GM12864 (cell line): ENCODE results near the gene LIPA.

ENCODE experiments used
- DNase-seq: peaks from one replicate; pipeline ENCODE4 v3.0.0-alpha.2; 2011; ENCODE audit warnings: low read depth
- H3K4me3 ChIP-seq: 2 replicates; pipeline ENCODE4 v1.5.1; 2011; ENCODE audit warnings: mild to moderate bottlenecking, low read depth, low read length, control low read depth
- TF ChIP-seq, protein P1 (sequence below): IDR thresholded peaks from 2 replicates; pipeline ENCODE4 v1.5.1; 2011; ENCODE audit warnings: low read depth, mild to moderate bottlenecking, moderate library complexity, low read length, control low read depth, inconsistent platforms; ENCODE audit errors: missing control alignments

The LIPA gene

GRCh38 chr10:89167915-89168314 lies 83.7 kb downstream of the LIPA start:
- DNase-seq, result no peak
- TF ChIP-seq, protein P1, sequence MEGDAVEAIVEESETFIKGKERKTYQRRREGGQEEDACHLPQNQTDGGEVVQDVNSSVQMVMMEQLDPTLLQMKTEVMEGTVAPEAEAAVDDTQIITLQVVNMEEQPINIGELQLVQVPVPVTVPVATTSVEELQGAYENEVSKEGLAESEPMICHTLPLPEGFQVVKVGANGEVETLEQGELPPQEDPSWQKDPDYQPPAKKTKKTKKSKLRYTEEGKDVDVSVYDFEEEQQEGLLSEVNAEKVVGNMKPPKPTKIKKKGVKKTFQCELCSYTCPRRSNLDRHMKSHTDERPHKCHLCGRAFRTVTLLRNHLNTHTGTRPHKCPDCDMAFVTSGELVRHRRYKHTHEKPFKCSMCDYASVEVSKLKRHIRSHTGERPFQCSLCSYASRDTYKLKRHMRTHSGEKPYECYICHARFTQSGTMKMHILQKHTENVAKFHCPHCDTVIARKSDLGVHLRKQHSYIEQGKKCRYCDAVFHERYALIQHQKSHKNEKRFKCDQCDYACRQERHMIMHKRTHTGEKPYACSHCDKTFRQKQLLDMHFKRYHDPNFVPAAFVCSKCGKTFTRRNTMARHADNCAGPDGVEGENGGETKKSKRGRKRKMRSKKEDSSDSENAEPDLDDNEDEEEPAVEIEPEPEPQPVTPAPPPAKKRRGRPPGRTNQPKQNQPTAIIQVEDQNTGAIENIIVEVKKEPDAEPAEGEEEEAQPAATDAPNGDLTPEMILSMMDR, result no peak
- H3K4me3 ChIP-seq, result no peak overlapping the region

GRCh38 chr10:89165923-89166322 lies 85.7 kb downstream of the LIPA start:
- DNase-seq, result no peak
- TF ChIP-seq, protein P1, result no peak
- H3K4me3 ChIP-seq, result no peak overlapping the region

- no peak for DNase-seq
- TF ChIP-seq, protein P1, result no peak
- H3K4me3 ChIP-seq, result no peak overlapping the region
Observed at GRCh38 chr10:89164920-89165319, 86.7 kb downstream of the LIPA start.

DNA sequence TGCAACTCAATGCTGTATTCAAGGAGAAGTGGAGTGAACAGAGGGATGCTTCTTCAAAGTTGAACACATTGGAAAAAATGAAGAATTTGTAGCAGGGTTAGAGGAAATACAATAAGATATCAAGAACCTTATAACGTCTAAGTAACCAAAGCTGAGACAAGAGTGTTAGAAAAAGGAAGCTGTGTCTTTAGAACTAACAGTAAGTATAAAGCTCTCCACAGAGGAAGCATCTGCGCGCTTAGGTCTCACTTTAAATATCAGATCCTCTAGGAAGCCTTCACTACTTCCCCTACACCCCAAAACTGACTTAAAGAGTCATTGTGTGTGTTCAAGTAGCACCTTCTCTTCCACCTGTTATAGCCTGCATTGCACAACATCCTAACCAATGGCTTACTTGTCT lies 87.5 kb downstream of the LIPA start:
- H3K4me3 ChIP-seq, result no peak overlapping the region; the same call in 1 of the 2 replicates
- TF ChIP-seq, protein P1, result no peak
- DNase-seq, result no peak
